GM12874 (cell line): ENCODE measurements around the gene UPP2.

ENCODE experiments used
- CTCF ChIP-seq: IDR thresholded peaks from 2 replicates; pipeline ENCODE4 v1.5.1; 2011; ENCODE audit warnings: low read depth, mild to moderate bottlenecking, control low read depth, low read length, moderate library complexity; ENCODE audit not compliant: insufficient read depth

Gene UPP2

GRCh38 chr2:158182676-158183295 is 81.1 kb downstream of the UPP2 start:
- TF ChIP-seq CTCF, result no peak

GRCh38 chr2:158184001-158184400 is 82.3 kb downstream of the UPP2 start:
- no peak for TF ChIP-seq CTCF

- TF ChIP-seq CTCF, result no peak
Measured at GRCh38 chr2:158184556-158185343, 83.1 kb downstream of the UPP2 start.
